ENCODE measurements around the gene PREX1. TPM values are rescaled to one million over a fixed set of nuclear protein-coding genes. Genes with fewer than 3 reads are reported as not detected.
"Not testable (repeated sequence)": the region's sequence is repeated elsewhere in the genome, so short reads cannot be mapped to it uniquely, and the experiment has no call there.

PREX1 gene
- total RNA-seq, 2 donors from 2014 or later: 7.4 to 37.9 TPM

DNA sequence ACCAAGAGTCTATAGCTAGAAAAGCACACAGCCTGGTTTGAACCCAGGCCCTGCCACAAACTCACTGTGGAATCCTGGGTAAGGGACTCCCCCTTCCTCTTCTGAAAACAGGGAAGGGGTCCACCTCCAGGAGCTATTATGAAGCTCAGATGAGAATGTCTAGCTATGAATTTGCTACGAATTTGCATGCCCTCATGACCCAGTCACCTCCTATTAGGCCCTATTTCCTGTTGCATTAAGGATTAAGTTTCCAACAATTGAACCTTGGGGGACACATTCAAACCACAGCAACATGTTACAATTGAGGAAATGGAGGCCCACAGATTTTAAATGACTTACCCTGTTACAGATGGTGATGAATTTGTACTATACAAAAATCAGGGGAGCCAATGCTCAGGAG is 46.2 kb downstream of the PREX1 start:
- DNase-seq (ENCODE audit: low spot score): no peak
- Histone ChIP-seq H3K9me3 (no peaks in the 10 kb centered on the region), H3K4me1 (replicated peaks) (no peaks in the 10 kb centered on the region), H3K4me3 (no peak overlapping the region), H3K27me3 (replicated peaks; ENCODE audit: insufficient read depth) (no peaks in the 10 kb centered on the region), H3K36me3 (no peaks in the 10 kb centered on the region), H3K27ac (no peak overlapping the region)
- 69% methylated on average over 1 of the region's 1 CpG for WGBS
- TF ChIP-seq, protein P1, sequence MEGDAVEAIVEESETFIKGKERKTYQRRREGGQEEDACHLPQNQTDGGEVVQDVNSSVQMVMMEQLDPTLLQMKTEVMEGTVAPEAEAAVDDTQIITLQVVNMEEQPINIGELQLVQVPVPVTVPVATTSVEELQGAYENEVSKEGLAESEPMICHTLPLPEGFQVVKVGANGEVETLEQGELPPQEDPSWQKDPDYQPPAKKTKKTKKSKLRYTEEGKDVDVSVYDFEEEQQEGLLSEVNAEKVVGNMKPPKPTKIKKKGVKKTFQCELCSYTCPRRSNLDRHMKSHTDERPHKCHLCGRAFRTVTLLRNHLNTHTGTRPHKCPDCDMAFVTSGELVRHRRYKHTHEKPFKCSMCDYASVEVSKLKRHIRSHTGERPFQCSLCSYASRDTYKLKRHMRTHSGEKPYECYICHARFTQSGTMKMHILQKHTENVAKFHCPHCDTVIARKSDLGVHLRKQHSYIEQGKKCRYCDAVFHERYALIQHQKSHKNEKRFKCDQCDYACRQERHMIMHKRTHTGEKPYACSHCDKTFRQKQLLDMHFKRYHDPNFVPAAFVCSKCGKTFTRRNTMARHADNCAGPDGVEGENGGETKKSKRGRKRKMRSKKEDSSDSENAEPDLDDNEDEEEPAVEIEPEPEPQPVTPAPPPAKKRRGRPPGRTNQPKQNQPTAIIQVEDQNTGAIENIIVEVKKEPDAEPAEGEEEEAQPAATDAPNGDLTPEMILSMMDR (IDR thresholded peaks at IDR 0.05): no peak
- TF ChIP-seq POLR2AphosphoS5 (IDR thresholded peaks at IDR 0.05) (no peak), POLR2A (IDR thresholded peaks at IDR 0.05) (no peak)
- intact Hi-C loops (cut with DNase I): no loop called here

GRCh38 chr20:48779435-48779834 is 48.4 kb downstream of the PREX1 start:
- Histone ChIP-seq H3K27ac (no peak overlapping the region), H3K27me3 (replicated peaks; ENCODE audit: insufficient read depth) (no peaks in the 10 kb centered on the region), H3K4me1 (replicated peaks) (no peaks in the 10 kb centered on the region), H3K4me3 (no peak overlapping the region), H3K36me3 (no peaks in the 10 kb centered on the region), H3K9me3 (no peaks in the 10 kb centered on the region)
- intact Hi-C loops (cut with DNase I): no loop called here
- TF ChIP-seq POLR2A (IDR thresholded peaks at IDR 0.05) (no peak), POLR2AphosphoS5 (IDR thresholded peaks at IDR 0.05) (no peak)
- TF ChIP-seq, protein P1 (IDR thresholded peaks at IDR 0.05): no peak
- DNase-seq (ENCODE audit: low spot score): no peak
- WGBS: 87% methylated on average over 2 of the region's 2 CpGs

- TF ChIP-seq, protein P1 (IDR thresholded peaks at IDR 0.05): no peak
- no peak for TF ChIP-seq POLR2A (IDR thresholded peaks at IDR 0.05)
- TF ChIP-seq POLR2AphosphoS5 (IDR thresholded peaks at IDR 0.05): no peak
- 89% methylated on average over 4 of the region's 4 CpGs for WGBS
Measured at GRCh38 chr20:48777821-48778220, 50.0 kb downstream of the PREX1 start.

GRCh38 chr20:48777005-48777404 is 50.8 kb downstream of the PREX1 start:
- H3K4me3 ChIP-seq: no peak overlapping the region
- H3K4me1 ChIP-seq (replicated peaks): no peaks in the 10 kb centered on the region
- H3K36me3 ChIP-seq: no peaks in the 10 kb centered on the region
- no peaks in the 10 kb centered on the region for H3K27me3 ChIP-seq (replicated peaks; ENCODE audit: insufficient read depth)
- H3K9me3 ChIP-seq: no peaks in the 10 kb centered on the region
- intact Hi-C loops (cut with DNase I): no loop called here
- 84% methylated on average over 8 of the region's 8 CpGs for WGBS
- TF ChIP-seq, protein P1 (IDR thresholded peaks at IDR 0.05): no peak
- no peak for TF ChIP-seq POLR2AphosphoS5 (IDR thresholded peaks at IDR 0.05)
- TF ChIP-seq POLR2A (IDR thresholded peaks at IDR 0.05): no peak
- DNase-seq (ENCODE audit: low spot score): no peak
- no peak overlapping the region for H3K27ac ChIP-seq

More at GRCh38 chr20:48777821-48778220, 50.0 kb downstream of the PREX1 start:
- Histone ChIP-seq H3K36me3 (no peaks in the 10 kb centered on the region), H3K4me1 (replicated peaks) (no peaks in the 10 kb centered on the region), H3K27ac (no peak overlapping the region), H3K9me3 (no peaks in the 10 kb centered on the region), H3K27me3 (replicated peaks; ENCODE audit: insufficient read depth) (no peaks in the 10 kb centered on the region), H3K4me3 (no peak overlapping the region)
- no peak for DNase-seq (ENCODE audit: low spot score)
- intact Hi-C loops (cut with DNase I): no loop called here

DNA sequence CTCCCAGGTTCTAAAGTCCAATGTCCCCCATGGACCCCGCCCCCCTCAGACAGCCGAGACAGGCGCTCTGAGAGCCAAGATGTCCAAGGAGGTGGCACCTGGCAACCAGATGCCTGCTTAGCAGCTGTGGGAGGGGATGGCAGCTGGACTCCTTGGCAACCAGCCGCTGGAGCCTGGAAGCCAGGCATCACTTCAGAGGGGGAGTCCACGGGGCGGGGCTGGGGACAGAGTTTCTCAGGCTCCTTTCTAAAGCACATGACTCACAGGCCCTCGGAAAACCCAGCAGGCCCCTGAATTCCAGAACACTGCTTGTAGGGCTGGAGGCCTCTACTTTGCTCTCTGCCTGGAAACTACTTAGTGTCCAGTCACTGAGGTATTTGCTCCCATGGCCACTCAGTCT is 51.5 kb downstream of the PREX1 start:
- intact Hi-C loops (cut with DNase I): no loop called here
- no peak overlapping the region for H3K4me3 ChIP-seq
- DNase-seq (ENCODE audit: low spot score): no peak
- H3K27ac ChIP-seq: no peak overlapping the region
- no peaks in the 10 kb centered on the region for H3K27me3 ChIP-seq (replicated peaks; ENCODE audit: insufficient read depth)
- no peaks in the 10 kb centered on the region for H3K4me1 ChIP-seq (replicated peaks)
- H3K9me3 ChIP-seq: no peaks in the 10 kb centered on the region
- TF ChIP-seq, protein P1 (IDR thresholded peaks at IDR 0.05): no peak
- TF ChIP-seq POLR2A (IDR thresholded peaks at IDR 0.05) (no peak), POLR2AphosphoS5 (IDR thresholded peaks at IDR 0.05) (no peak)
- no peaks in the 10 kb centered on the region for H3K36me3 ChIP-seq
- WGBS: 87% methylated on average over 7 of the region's 7 CpGs

DNA sequence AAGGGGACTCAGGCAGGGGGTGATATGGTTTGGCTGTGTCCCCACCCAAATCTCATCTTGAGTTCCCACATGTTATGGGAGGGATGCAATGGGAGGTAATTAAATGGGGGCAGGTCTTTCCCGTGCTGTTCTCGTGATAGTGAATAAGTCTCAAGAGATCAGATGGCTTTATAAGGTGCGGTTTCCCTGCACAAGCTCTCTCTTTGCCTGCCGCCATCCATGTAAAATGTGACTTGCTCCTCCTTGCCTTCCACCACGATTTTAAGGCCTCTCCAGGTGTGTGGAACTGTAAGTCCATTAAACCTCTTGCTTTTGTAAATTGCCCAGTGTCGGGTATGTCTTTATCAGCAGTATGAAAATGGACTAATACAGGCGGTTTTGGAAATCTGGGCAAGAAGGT is 52.3 kb downstream of the PREX1 start:
- H3K4me3 ChIP-seq; intact Hi-C loops (cut with DNase I); H3K9me3 ChIP-seq; DNase-seq (ENCODE audit: low spot score); H3K36me3 ChIP-seq; H3K27me3 ChIP-seq (replicated peaks; ENCODE audit: insufficient read depth); H3K4me1 ChIP-seq (replicated peaks); H3K27ac ChIP-seq: not testable (repeated sequence)
- 95% methylated on average over 6 of the region's 7 CpGs for WGBS

Data from prostate gland (tissue), 2 donors.